Endometrial microvascular endothelial cells (primary cell): ENCODE measurements around the gene ZBTB7C. TPM values are rescaled to one million over a fixed set of nuclear protein-coding genes. Genes with fewer than 3 reads are reported as not detected.

ENCODE experiments used
- in situ Hi-C: cut with HindIII; loops from 2 replicates; pipeline ENCODE4 v1.10.0; 2017; ENCODE audit warnings: low sequenced_read_pairs, low pct_unique_long_range_greater_than_20kb; ENCODE audit errors: inconsistent ontology term
- total RNA-seq: library from RNA; depleted of rRNA; stranded (reverse); fragments of >200 nt; gene quantifications from one replicate; pipeline ENCODE4 v1.2.3, GENCODE V29; 2015; ENCODE audit errors: inconsistent ontology term

Gene ZBTB7C
- total RNA-seq, 1 donor from 2014 or later: not detected

DNA sequence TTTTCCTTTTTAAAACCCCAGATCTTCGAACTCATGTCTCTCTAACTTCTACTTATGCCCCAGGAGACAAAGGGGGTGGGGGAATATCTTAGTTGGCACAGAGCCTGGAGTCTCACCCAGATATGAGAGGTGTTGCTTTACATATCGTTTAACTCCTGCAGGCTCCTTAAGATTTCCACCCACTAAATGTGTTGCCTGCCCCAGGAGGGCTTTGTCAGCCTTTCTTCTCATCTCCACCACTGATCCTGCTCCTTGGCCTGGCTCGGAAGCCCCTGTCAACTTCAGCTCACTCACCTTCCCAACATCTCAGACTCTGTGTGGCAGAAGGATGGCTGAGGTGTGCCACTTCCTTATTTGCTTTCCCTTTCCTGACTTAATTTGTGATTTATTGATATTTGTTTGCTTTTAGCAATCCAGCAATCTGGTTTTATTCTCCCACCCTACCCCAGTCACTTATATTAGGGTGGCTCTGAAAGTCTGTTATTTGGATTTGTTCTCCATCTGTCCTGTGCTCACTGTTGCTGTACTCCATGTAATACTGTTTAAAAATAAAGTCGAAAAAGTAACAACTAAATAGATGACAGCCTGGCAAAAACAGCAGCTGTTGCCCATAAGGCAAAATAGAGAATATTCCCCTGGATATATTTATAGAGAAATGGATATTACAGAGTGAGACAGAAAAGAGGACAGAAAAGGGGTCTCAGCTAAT, 200.6 kb downstream of the ZBTB7C start:
- in situ Hi-C loops: no loop called here

DNA sequence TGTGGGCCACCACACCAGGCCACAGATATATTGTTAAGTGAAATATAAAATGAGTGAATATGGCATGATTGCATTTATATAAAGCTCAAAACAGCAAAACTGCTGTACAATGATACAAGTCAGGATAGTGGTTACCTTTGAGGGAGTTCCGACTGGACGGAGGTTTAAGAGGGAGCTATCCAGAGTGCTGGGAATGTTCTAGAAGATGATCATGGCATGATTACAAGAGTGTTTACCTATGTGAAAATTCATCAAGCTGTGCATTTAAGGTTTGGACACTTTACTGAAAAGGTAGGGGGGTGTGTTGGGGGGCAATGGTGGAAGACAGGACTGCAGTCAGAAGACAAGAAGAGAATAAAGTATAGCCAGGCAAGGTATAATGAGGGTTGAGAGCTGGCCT, 201.4 kb downstream of the ZBTB7C start:
- in situ Hi-C loops: no loop called here

DNA sequence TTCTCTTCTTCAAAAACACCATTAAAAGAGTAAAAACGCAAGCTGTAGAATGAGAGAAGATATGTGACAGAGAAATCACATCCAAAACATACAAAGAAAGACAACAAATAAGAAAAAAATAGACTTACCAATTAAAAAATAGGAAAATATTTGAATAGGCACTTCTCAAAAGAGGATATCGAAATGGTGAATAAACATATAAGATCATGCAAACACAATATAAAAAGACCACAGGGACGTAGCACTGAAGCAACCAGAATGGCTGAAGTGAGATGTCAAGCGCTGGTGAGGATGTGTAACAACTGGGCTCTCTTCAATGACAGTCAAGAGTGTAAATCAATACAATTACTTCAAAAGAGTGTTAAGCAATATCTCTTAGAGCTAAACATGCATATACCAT, 202.3 kb downstream of the ZBTB7C start:
- in situ Hi-C loops: no loop called here

DNA sequence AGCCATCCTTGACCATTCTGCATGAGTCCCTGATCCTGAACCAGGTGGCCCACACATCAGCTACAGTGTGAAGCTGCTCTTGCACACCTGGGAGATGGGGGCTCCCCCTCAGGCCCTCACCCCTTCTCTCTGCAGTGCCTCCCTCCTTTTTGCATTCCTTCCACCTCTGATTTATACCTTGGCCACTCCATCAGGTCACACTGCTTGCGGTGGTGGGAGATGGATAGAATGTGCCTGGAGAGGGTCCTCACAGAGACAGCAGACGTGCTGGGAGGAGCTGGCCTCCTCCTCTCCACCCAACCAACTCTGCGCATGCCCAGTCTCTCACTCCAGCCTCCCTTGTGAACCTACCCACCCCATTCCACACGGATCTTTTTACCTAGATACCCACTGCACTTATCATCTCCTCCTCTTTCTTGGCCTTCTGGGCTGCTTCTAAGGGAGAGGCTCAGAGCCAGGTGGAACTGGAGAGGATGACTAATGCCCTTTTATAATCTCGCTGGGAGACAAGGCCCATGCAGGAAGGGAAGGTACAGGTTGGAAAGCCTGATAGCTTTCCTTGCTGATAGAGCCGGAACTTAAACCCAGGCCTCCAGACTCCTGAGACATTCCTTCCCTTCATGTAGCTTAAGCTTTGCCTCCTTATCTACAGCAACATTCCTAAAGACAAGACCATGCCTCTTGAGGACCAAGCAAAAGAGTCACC, 205.1 kb downstream of the ZBTB7C start:
- in situ Hi-C loops: no loop called here

- in situ Hi-C loops: no loop called here
Observed at GRCh38 chr18:48203288-48203945, 205.8 kb downstream of the ZBTB7C start.

GRCh38 chr18:48202350-48203260, 206.6 kb downstream of the ZBTB7C start:
- in situ Hi-C loops: no loop called here

- in situ Hi-C loops: no loop called here
Observed at GRCh38 chr18:48202006-48202348, 207.2 kb downstream of the ZBTB7C start.

- in situ Hi-C loops: no loop called here
Observed at GRCh38 chr18:48201337-48202005, 207.7 kb downstream of the ZBTB7C start.

DNA sequence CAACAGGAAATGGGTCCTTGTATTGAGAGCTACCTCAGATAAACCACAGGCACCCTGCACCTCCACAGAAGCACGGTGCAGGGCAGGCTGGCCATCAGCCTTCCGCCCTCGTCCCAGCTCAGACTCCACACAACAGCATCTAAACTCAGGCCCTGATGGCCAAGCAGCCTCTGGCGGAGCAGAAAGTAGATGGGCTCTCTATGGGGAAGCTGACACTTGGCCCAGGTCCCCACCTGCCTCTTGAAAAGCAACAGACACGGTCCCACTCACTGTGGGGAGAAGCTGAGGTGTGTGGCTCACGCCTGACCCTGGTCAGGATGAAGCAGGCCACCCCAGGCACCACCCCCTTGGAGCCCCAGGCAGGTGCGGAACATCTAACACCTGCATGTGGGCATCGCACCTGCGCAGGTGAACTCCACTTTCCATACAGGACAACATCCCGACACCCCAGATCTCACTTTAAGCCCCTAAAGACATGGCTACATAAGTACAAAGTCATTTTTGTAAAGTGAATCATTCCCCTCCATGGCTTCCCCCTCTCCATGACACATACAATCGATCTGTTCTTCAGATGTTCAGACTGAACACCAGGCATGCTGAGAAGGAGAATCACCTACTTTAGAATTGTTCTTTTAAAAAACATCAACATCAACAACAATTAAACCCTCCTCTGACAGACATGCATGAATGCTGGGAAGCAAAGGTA, 208.4 kb downstream of the ZBTB7C start:
- in situ Hi-C loops: no loop called here

- in situ Hi-C loops: no loop called here
Observed at GRCh38 chr18:48199399-48199798, 209.8 kb downstream of the ZBTB7C start.

- in situ Hi-C loops: no loop called here
Observed at GRCh38 chr18:48197819-48198218, 211.4 kb downstream of the ZBTB7C start.

DNA sequence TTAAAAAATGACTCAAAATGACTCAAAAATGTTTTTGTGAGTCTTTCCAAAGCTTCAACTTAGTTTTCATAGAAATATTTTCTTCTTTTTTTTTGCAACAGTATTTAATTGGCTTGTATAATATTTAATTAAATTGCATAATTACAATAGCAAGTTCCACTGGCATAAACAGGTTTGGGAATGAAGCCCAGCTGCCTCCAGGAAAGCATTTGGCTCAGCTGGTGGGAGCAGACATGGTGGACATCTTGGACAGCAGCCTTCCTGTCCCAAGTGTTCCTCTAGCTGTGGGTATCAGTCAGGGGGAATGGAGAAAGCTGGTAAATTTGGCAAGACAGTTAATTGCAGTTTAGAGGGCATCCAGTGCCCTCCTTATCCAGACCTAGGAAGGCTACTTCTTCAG, 213.4 kb downstream of the ZBTB7C start:
- in situ Hi-C loops: no loop called here

DNA sequence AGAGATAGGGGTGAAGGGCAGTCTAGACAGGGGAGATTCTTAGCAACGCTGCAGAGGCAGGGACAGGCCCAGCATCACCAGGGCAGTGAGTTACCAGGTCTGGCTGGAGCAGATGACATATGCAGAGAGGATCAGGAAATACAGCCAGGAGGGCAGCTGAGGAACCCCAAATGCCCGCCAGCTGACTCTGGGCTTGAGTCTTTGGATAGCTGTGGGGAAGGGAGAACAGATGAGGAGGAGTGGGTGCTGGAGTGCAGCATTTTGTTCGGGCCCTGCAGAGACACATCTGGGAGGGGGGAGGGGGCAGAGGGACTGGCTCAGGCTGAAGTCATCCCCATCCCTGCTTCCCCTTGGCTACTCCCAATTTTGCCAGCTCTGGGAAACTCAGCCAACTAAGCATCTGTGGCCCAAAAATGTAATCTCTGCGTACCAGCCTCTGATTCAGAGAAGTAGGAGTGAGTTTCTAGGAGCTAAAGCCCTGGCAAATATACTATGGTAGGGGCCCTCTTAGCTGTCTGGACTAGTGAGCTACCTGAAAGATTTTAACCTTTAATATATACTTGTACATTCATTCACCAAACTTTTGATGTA, 214.5 kb downstream of the ZBTB7C start:
- in situ Hi-C loops: no loop called here

DNA sequence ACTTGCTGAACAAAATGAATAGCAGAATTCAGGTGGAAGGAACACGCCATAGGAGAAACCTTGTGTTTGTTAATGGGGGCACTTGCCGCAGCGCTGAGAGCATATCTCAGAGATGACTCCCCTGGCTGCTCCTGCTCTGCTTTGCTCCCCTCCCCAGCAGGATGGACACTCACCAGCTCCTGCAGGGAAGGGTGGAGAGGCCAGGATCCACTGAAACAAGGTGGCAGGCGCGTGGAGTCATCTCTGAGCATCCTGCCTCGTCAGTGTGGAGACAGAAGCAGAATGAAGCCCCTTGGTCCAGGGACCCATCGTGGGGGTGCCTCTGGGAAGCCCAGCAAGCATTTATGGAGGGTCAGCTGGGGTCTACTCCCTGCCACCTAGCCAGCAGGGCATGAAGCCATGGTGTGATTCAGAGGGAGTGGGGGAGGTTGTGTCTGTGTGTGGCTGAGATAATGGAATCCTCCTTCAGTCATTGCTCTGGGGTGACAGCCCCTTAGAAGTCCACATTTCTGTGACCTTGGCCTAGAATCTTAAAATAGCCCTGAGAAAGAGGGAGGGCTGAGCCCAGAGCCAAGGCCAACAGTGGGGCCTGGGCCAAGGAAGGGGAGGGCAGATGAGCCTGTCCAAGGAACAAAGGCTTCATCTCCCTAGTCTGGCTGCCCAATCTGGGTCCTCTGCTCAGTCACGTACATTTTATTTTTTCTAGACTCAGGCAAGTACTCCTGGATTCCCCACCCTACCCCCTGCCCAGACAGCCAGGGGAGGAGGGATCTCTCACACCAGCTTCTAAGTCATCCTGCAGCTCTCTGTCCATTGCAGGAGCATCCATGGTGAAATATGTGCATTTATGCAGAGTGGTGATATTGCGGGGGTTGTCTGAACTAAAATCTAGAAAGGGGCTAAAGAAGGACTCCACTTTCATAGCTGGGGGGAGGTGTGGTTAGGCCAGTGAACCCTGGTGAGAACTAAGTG, 215.4 kb downstream of the ZBTB7C start:
- in situ Hi-C loops: no loop called here

GRCh38 chr18:48192542-48192941, 216.6 kb downstream of the ZBTB7C start:
- in situ Hi-C loops: no loop called here

DNA sequence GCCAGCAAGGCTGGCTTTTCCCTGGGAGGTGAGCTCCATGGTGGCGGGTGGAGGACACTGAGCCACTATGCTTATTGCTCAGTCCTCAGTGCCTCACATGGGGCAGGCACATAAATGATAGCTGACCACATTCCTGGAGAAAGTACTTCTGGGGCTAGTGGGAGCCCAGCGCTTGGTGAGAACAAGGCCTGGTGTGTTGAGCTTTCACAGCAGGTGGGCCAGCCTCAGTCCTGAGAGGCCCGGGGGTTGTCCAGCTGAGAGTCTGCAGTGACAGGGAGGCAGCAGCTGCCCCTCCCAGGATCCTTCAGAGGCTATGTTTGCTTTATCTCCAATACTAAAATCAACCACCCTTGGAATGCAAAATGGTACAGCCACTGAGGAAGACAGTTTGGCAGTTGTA, 217.7 kb downstream of the ZBTB7C start:
- in situ Hi-C loops: no loop called here

DNA sequence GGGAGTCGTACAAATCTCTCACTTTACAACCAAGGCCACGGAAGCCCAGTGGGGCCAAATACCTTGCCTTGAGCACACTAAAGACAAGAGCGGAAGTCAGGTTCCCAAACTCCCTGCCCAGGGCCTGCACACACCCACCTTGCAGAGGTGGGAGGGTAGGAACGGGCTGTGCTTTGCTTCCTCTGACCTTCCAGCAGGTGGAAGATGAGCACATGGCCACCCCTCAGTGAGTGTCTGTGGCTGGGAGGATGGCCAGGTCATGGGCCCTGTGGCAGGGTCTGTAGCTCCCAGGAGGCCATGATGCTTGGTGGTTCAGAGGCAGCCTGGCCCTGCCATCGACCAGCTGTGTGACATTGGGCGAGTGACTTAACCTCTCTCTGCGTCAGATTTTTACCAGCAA, 218.2 kb downstream of the ZBTB7C start:
- in situ Hi-C loops: no loop called here
